IMR-90 (cell line): ENCODE measurements around the gene CPNE2. TPM values are rescaled to one million over a fixed set of nuclear protein-coding genes. Genes with fewer than 3 reads are reported as not detected.

Experiments used
- ATAC-seq: fragments of 200-7000 bp; cut with Tn5 transposase; 2 replicates; pipeline ENCODE4 v1.9.1; 2020; ENCODE audit warnings: low read depth, mild to moderate bottlenecking, moderate library complexity
- BruUV-seq: library from RNA; stranded (reverse); fragments of 400-500 nt; replicated peaks from 2 replicates; lab custom pipeline; 2021; lab: Mats Ljungman, UMichigan
- CTCF ChIA-PET: fragments of 300-600 bp; formaldehyde crosslinking; extraction: SDS; loops from one replicate; lab custom pipeline; 2021; ENCODE audit warnings: antibody characterized with exemption; lab: Yijun Ruan, JAX
- POLR2A ChIA-PET: fragments of 300-600 bp; sonication (Branson Sonifier 250); formaldehyde crosslinking; loops from one replicate; lab custom pipeline; 2022; ENCODE audit warnings: antibody characterized with exemption; ENCODE audit not compliant: unreplicated experiment; lab: Charles Lee
- DNase-seq: peaks from one replicate; pipeline ENCODE4 v3.0.0; 2013
- H2AFZ ChIP-seq: replicated peaks from 2 replicates; pipeline ENCODE3; 2013; ENCODE audit warnings: low read length, mild to moderate bottlenecking; ENCODE audit not compliant: poor library complexity
- H2AK5ac ChIP-seq: 2 replicates; pipeline ENCODE4 v1.6.1; 2013; ENCODE audit warnings: low read depth, low read length, inconsistent platforms
- H2AK9ac ChIP-seq: replicated peaks from 2 replicates; pipeline ENCODE3; 2013; ENCODE audit warnings: mild to moderate bottlenecking, low read depth, low read length, moderate library complexity; ENCODE audit not compliant: poor library complexity
- H2BK120ac ChIP-seq: 2 replicates; pipeline ENCODE4 v1.6.1; 2013; ENCODE audit warnings: low read depth, low read length, inconsistent platforms
- H2BK15ac ChIP-seq: 3 replicates; pipeline ENCODE4 v1.6.1; 2013; ENCODE audit warnings: low read depth, low read length, inconsistent platforms
- H2BK20ac ChIP-seq: 2 replicates; pipeline ENCODE4 v1.6.1; 2013; ENCODE audit warnings: low read depth, mild to moderate bottlenecking, inconsistent platforms, low read length, moderate library complexity
- H2BK5ac ChIP-seq: 2 replicates; pipeline ENCODE4 v1.6.1; 2013; ENCODE audit warnings: mild to moderate bottlenecking, low read depth, low read length, inconsistent platforms; ENCODE audit not compliant: poor library complexity, severe bottlenecking
- H3K14ac ChIP-seq: replicated peaks from 2 replicates; pipeline ENCODE4 v1.6.1; 2013; ENCODE audit warnings: low read depth, low read length, inconsistent platforms
- H3K18ac ChIP-seq: 2 replicates; pipeline ENCODE4 v1.6.1; 2013; ENCODE audit warnings: low read depth, low read length, control low read depth
- H3K23ac ChIP-seq: 2 replicates; pipeline ENCODE4 v1.6.1; 2013; ENCODE audit warnings: low read depth, low read length, inconsistent platforms
- H3K27ac ChIP-seq: 2 replicates; pipeline ENCODE4 v1.5.1; 2013; ENCODE audit warnings: mild to moderate bottlenecking, control low read depth, low read length; ENCODE audit not compliant: insufficient read depth
- H3K27me3 ChIP-seq: 2 replicates; pipeline ENCODE4 v1.6.1; 2013; ENCODE audit warnings: low read length; ENCODE audit not compliant: control insufficient read depth, insufficient read depth
- H3K36me3 ChIP-seq: 2 replicates; pipeline ENCODE4 v1.6.1; 2013; ENCODE audit warnings: low read length, mixed read lengths; ENCODE audit not compliant: control insufficient read depth, insufficient read depth
- H3K4ac ChIP-seq: 2 replicates; pipeline ENCODE4 v1.6.1; 2013; ENCODE audit warnings: low read depth, low read length, inconsistent platforms
- H3K4me1 ChIP-seq: 2 replicates; pipeline ENCODE4 v1.6.1; 2013; ENCODE audit warnings: low read length, mixed read lengths; ENCODE audit not compliant: control insufficient read depth, insufficient read depth
- H3K4me2 ChIP-seq: 2 replicates; pipeline ENCODE4 v1.6.1; 2013; ENCODE audit warnings: low read depth, mild to moderate bottlenecking, control low read depth, low read length, moderate library complexity
- H3K4me3 ChIP-seq: 2 replicates; pipeline ENCODE4 v1.5.1; 2013; ENCODE audit warnings: low read depth, mild to moderate bottlenecking, control low read depth, low read length, moderate library complexity; ENCODE audit not compliant: insufficient read depth
- H3K56ac ChIP-seq: 2 replicates; pipeline ENCODE4 v1.6.1; 2013; ENCODE audit warnings: low read length, inconsistent platforms; ENCODE audit not compliant: insufficient read depth; ENCODE audit errors: extremely low read depth
- H3K79me1 ChIP-seq, 2 experiments: 2 replicates each; pipeline ENCODE4 v1.6.1; 2013; ENCODE audit warnings: low read length in 2 of 2, inconsistent platforms in 1 of 2, low read depth in 1 of 2
- H3K9ac ChIP-seq: 2 replicates; pipeline ENCODE4 v1.6.1; 2013; ENCODE audit warnings: low read depth, low read length, control low read depth
- H3K9me1 ChIP-seq: 2 replicates; pipeline ENCODE4 v1.6.1; 2013; ENCODE audit warnings: low read length, inconsistent platforms; ENCODE audit not compliant: insufficient read depth
- H3K9me3 ChIP-seq: 2 replicates; pipeline ENCODE4 v1.6.1; 2013; ENCODE audit warnings: low read length; ENCODE audit not compliant: control insufficient read depth, insufficient read depth
- H4K20me1 ChIP-seq: 2 replicates; pipeline ENCODE4 v1.6.1; 2013; ENCODE audit warnings: low read length, inconsistent platforms; ENCODE audit not compliant: insufficient read depth
- H4K5ac ChIP-seq: 2 replicates; pipeline ENCODE4 v1.6.1; 2013; ENCODE audit warnings: mild to moderate bottlenecking, low read depth, low read length, control low read depth
- H4K8ac ChIP-seq, 2 experiments: 2 replicates each; pipeline ENCODE4 v1.6.1; 2013; ENCODE audit warnings: low read depth in 2 of 2, low read length in 2 of 2, control low read depth in 1 of 2, inconsistent platforms in 1 of 2
- H4K91ac ChIP-seq: 2 replicates; pipeline ENCODE4 v1.6.1; 2013; ENCODE audit warnings: low read depth, low read length, inconsistent platforms; ENCODE audit not compliant: insufficient read depth
- CEBPB ChIP-seq: IDR thresholded peaks from 2 replicates; pipeline ENCODE4 v1.6.1; 2012; ENCODE audit warnings: low read depth, low read length, improper control_type of control experiment
- CTCF ChIP-seq: conservative IDR thresholded peaks from 2 replicates; pipeline ENCODE4 v1.5.1; 2012; ENCODE audit warnings: mild to moderate bottlenecking, low read depth, low read length, improper control_type of control experiment
- ELK1 ChIP-seq: fragments of 150-350 bp; IDR thresholded peaks from 2 replicates; pipeline ENCODE4 v1.6.1; 2016; ENCODE audit warnings: low read depth, mild to moderate bottlenecking, low read length, moderate library complexity, borderline replicate concordance
- FOS ChIP-seq: fragments of 150-350 bp; IDR thresholded peaks from 2 replicates; pipeline ENCODE4 v1.6.1; 2016; ENCODE audit warnings: low read depth, low read length
- MAZ ChIP-seq: IDR thresholded peaks from 2 replicates; pipeline ENCODE4 v1.6.1; 2012; ENCODE audit warnings: low read depth, mild to moderate bottlenecking, low read length, improper control_type of control experiment, moderate library complexity, borderline replicate concordance
- MXI1 ChIP-seq: IDR thresholded peaks from 2 replicates; pipeline ENCODE4 v1.6.1; 2012; ENCODE audit warnings: low read depth, mild to moderate bottlenecking, low read length, moderate library complexity, borderline replicate concordance
- NFE2L2 ChIP-seq: fragments of 150-350 bp; IDR thresholded peaks from 2 replicates; pipeline ENCODE4 v1.6.1; 2016; ENCODE audit warnings: low read depth, mild to moderate bottlenecking, low read length
- POLR2A ChIP-seq: IDR thresholded peaks from 2 replicates; pipeline ENCODE4 v1.6.1; 2012; ENCODE audit warnings: mild to moderate bottlenecking, low read depth, low read length
- RCOR1 ChIP-seq: IDR thresholded peaks from 2 replicates; pipeline ENCODE4 v1.6.1; 2012; ENCODE audit warnings: mild to moderate bottlenecking, low read length, improper control_type of control experiment; ENCODE audit not compliant: insufficient replicate concordance
- RFX5 ChIP-seq: IDR thresholded peaks from 2 replicates; pipeline ENCODE4 v1.8.0; 2012; ENCODE audit warnings: low read depth, mild to moderate bottlenecking, low read length, moderate library complexity
- USF2 ChIP-seq: fragments of 150-350 bp; IDR thresholded peaks from 2 replicates; pipeline ENCODE4 v1.6.1; 2017; ENCODE audit warnings: mild to moderate bottlenecking, antibody characterized with exemption, low read length, low read depth
- WGBS, 2 experiments: methylation state at CpG; one replicate each; pipeline versions ENCODE4 v1.1.5 to v1.1.7; 2013; ENCODE audit warnings: missing lambda C conversion rate in 2 of 2; ENCODE audit not compliant: insufficient read length in 1 of 2; ENCODE audit errors: extremely low coverage in 2 of 2; 5-methylcytosine and 5-hydroxymethylcytosine counted together
- dilution Hi-C: fragments of 300-500 bp; cut with HindIII; formaldehyde crosslinking; loops from one replicate; pipeline ENCODE4 v1.14.3; 2018; ENCODE audit warnings: low sequenced_read_pairs; ENCODE audit not compliant: unreplicated experiment
- in situ Hi-C: fragments of 300-500 bp; cut with MboI; formaldehyde crosslinking; loops from 3 replicates; pipeline ENCODE4 v1.14.3; 2019; ENCODE audit warnings: low sequenced_read_pairs, inconsistent platforms, mixed read lengths
- intact Hi-C: fragments of 100-400 bp; cut with micrococcal nuclease; formaldehyde crosslinking; loops from 2 replicates; pipeline ENCODE4 v1.10.0; 2022
- polyA plus RNA-seq, 3 experiments: library from polyadenylated mRNA; depleted of rRNA; stranded (reverse); fragments of >200 nt; gene quantifications; 2 replicates each; pipeline ENCODE4 v1.2.3, GENCODE V29; 2012; ENCODE audit warnings: low replicate concordance in 1 of 3
- total RNA-seq: library from RNA; depleted of rRNA; stranded (reverse); fragments of >200 nt; gene quantifications from 2 replicates; pipeline ENCODE4 v1.2.3, GENCODE V29; 2012

The CPNE2 gene
- total and polyA plus RNA-seq, 2 of the 4 experiments (the other 2 are of a cell fraction), result 15.4 to 48.0 TPM

GRCh38 chr16:57077714-57078113 lies 14.7 kb upstream of the CPNE2 start:
- CTCF ChIA-PET, result no interaction called here
- DNase-seq, result no peak
- TF ChIP-seq FOS (no peak), POLR2A (no peak), MXI1 (no peak), RFX5 (no peak), CTCF (no peak), CEBPB (no peak), MAZ (no peak), RCOR1 (no peak), USF2 (no peak), ELK1 (no peak), NFE2L2 (no peak)
- H2AFZ ChIP-seq, result no peak overlapping the region
- no peak overlapping the region for H3K56ac ChIP-seq
- H3K27me3 ChIP-seq, result no peaks in the 10 kb centered on the region
- no peak for ATAC-seq
- H3K27ac ChIP-seq, result no peak overlapping the region
- H3K14ac ChIP-seq, result no peak overlapping the region
- H3K23ac ChIP-seq, result no peak overlapping the region
- peaks cover 4% of the 10 kb centered on the region for H3K36me3 ChIP-seq
- no TSS peak for BruUV-seq
- in situ Hi-C loops, result no loop called here
- H3K4me2 ChIP-seq, result no peak overlapping the region
- H4K8ac ChIP-seq, result no peak overlapping the region
- POLR2A ChIA-PET, result no interaction called here
- no peak overlapping the region for H3K18ac ChIP-seq
- no peaks in the 10 kb centered on the region for H3K79me1 ChIP-seq
- no peaks in the 10 kb centered on the region for H4K20me1 ChIP-seq
- WGBS, 2 experiments, result 40% methylated on average over 1 of the region's 7 CpGs; no CpG with 5 or more reads in 1 of the 2 experiments
- H4K91ac ChIP-seq, result no peak overlapping the region
- H4K5ac ChIP-seq, result no peak overlapping the region
- dilution Hi-C loops, result no loop called here
- no peaks in the 10 kb centered on the region for H3K9me3 ChIP-seq
- H2BK120ac ChIP-seq, result no peak overlapping the region
- H2BK5ac ChIP-seq, result no peak overlapping the region
- no peak overlapping the region for H2AK5ac ChIP-seq
- intact Hi-C loops, result no loop called here
- H3K9me1 ChIP-seq, result no peaks in the 10 kb centered on the region; the same call in 1 of the 2 replicates
- H3K9ac ChIP-seq, result no peak overlapping the region
- H3K4ac ChIP-seq, result no peak overlapping the region
- no peak overlapping the region for H3K4me3 ChIP-seq
- no peak overlapping the region for H2BK20ac ChIP-seq
- H2BK15ac ChIP-seq, result no peak overlapping the region
- no peak overlapping the region for H2AK9ac ChIP-seq
- no peaks in the 10 kb centered on the region for H3K4me1 ChIP-seq
